SK-N-SH (cell line): ENCODE results near the gene MPO. TPM values are rescaled to one million over a fixed set of nuclear protein-coding genes. Genes with fewer than 3 reads are reported as not detected.

Experiments
- CTCF ChIA-PET: fragments of 300-600, 350-600 bp; formaldehyde crosslinking; extraction: SDS; loops from one replicate; lab custom pipeline; 2021; lab: Yijun Ruan, JAX
- POLR2A ChIA-PET: fragments of 350-600 bp; sonication (Branson Sonifier 250); formaldehyde crosslinking; extraction: SDS; loops from one replicate; lab custom pipeline; 2020; ENCODE audit warnings: antibody characterized with exemption, inconsistent platforms; lab: Yijun Ruan, JAX
- DNase-seq: peaks from one replicate; pipeline ENCODE4 v3.0.0; 2012
- H2AFZ ChIP-seq: fragments of 200-600 bp; sonication (generic); 2 replicates; pipeline ENCODE4 v1.8.1; 2016; ENCODE audit warnings: antibody characterized with exemption, mild to moderate bottlenecking, low read depth
- H3F3A ChIP-seq: fragments of 200-600 bp; sonication (generic); replicated peaks from 2 replicates; pipeline ENCODE3; 2016; ENCODE audit warnings: antibody characterized with exemption, mild to moderate bottlenecking; ENCODE audit not compliant: insufficient read depth
- H3K27ac ChIP-seq, 2 experiments: fragments of 200-500 bp in 1 of 2; fragments of 200-600 bp in 1 of 2; sonication (Bioruptor generic) in 1 of 2; sonication (generic), shearing (Covaris generic) in 1 of 2; 2 replicates each; pipeline versions ENCODE4 v1.5.1 to v1.6.1; 2014 to 2016; ENCODE audit warnings: low read depth in 2 of 2, inconsistent platforms in 1 of 2, low read length in 1 of 2, mild to moderate bottlenecking in 1 of 2, mixed read lengths in 1 of 2
- H3K27me3 ChIP-seq: fragments of 200-600 bp; sonication (generic), shearing (Covaris generic); 2 replicates; pipeline ENCODE4 v1.6.1; 2016; ENCODE audit warnings: mixed run types; ENCODE audit not compliant: insufficient read depth
- H3K36me3 ChIP-seq, 2 experiments: fragments of 200-500 bp in 1 of 2; fragments of 200-600 bp in 1 of 2; sonication (Bioruptor generic) in 1 of 2; sonication (generic) in 1 of 2; replicated peaks in 1 of 2; 2 replicates each; pipeline versions ENCODE3 to v1.5.1; 2014 to 2016; ENCODE audit warnings: low read length in 1 of 2, mild to moderate bottlenecking in 1 of 2; ENCODE audit not compliant: insufficient read depth in 2 of 2, control insufficient read depth in 1 of 2
- H3K4me1 ChIP-seq, 2 experiments: fragments of 200-500 bp in 1 of 2; fragments of 200-600 bp in 1 of 2; sonication (Bioruptor generic) in 1 of 2; sonication (generic), shearing (Covaris generic) in 1 of 2; 2 replicates each; pipeline versions ENCODE4 v1.5.1 to v1.6.1; 2014 to 2016; ENCODE audit warnings: low read depth in 1 of 2, low read length in 1 of 2, mixed run types in 1 of 2; ENCODE audit not compliant: insufficient read depth in 2 of 2, control insufficient read depth in 1 of 2
- H3K4me2 ChIP-seq: fragments of 200-600 bp; sonication (generic), shearing (Covaris generic); 2 replicates; pipeline ENCODE4 v1.6.1; 2017; ENCODE audit warnings: mixed run types
- H3K4me3 ChIP-seq, 2 experiments: fragments of 200-500 bp in 1 of 2; fragments of 200-600 bp in 1 of 2; sonication (Bioruptor generic) in 1 of 2; sonication (generic), shearing (Covaris generic) in 1 of 2; 2 replicates each; pipeline versions ENCODE4 v1.5.1 to v1.8.1; 2014 to 2016; ENCODE audit warnings: low read depth in 2 of 2, inconsistent platforms in 1 of 2, low read length in 1 of 2, mild to moderate bottlenecking in 1 of 2, mixed read lengths in 1 of 2, moderate library complexity in 1 of 2
- H3K79me2 ChIP-seq: fragments of 200-600 bp; sonication (generic); 2 replicates; pipeline ENCODE4 v1.8.1; 2017; ENCODE audit warnings: mild to moderate bottlenecking; ENCODE audit not compliant: insufficient read depth
- H3K9ac ChIP-seq: fragments of 200-600 bp; sonication (generic); 2 replicates; pipeline ENCODE4 v1.6.1; 2017; ENCODE audit warnings: mixed run types
- H3K9me2 ChIP-seq: fragments of 200-600 bp; sonication (generic); 2 replicates; pipeline ENCODE4 v1.6.1; 2017; ENCODE audit warnings: mixed run types
- H3K9me3 ChIP-seq: fragments of 200-600 bp; sonication (generic); 2 replicates; pipeline ENCODE4 v1.6.1; 2017; ENCODE audit warnings: mixed run types, mild to moderate bottlenecking, moderate library complexity
- H4K20me1 ChIP-seq: fragments of 200-600 bp; sonication (generic); 2 replicates; pipeline ENCODE4 v1.6.1; 2017; ENCODE audit warnings: mild to moderate bottlenecking, mixed run types; ENCODE audit not compliant: insufficient read depth
- EP300 ChIP-seq, 2 experiments: IDR thresholded peaks; 2 replicates each; pipeline versions ENCODE4 v1.4.0 to v1.6.1; 2012; ENCODE audit warnings: borderline replicate concordance in 1 of 2, low read depth in 1 of 2, low read length in 1 of 2
- FOSL2 ChIP-seq: IDR thresholded peaks from 2 replicates; pipeline ENCODE4 v1.4.0; 2012; ENCODE audit warnings: low read depth, mild to moderate bottlenecking, moderate library complexity, borderline replicate concordance
- GATA2 ChIP-seq: sonication (generic); formaldehyde crosslinking; IDR thresholded peaks from 2 replicates; pipeline ENCODE4 v1.5.0; 2020; ENCODE audit warnings: mild to moderate bottlenecking, missing genetic modification reagents
- MEF2A ChIP-seq: IDR thresholded peaks from 2 replicates; pipeline ENCODE4 v1.4.0; 2012; ENCODE audit warnings: low read depth, borderline replicate concordance
- NFIC ChIP-seq: IDR thresholded peaks from 2 replicates; pipeline ENCODE4 v1.4.0; 2012; ENCODE audit warnings: borderline replicate concordance
- RCOR1 ChIP-seq: fragments of 150-350 bp; IDR thresholded peaks from 2 replicates; pipeline ENCODE4 v1.6.1; 2017; ENCODE audit warnings: antibody characterized with exemption, low read length
- RFX5 ChIP-seq: IDR thresholded peaks from 2 replicates; pipeline ENCODE4 v1.6.1; 2012; ENCODE audit warnings: mild to moderate bottlenecking, improper control_type of control experiment, low read length
- RXRA ChIP-seq: IDR thresholded peaks from 2 replicates; pipeline ENCODE4 v1.4.0; 2012; ENCODE audit warnings: low read depth, mild to moderate bottlenecking, borderline replicate concordance
- SMC3 ChIP-seq: IDR thresholded peaks from 2 replicates; pipeline ENCODE4 v1.6.1; 2012; ENCODE audit warnings: low read depth, low read length, improper control_type of control experiment
- TAF1 ChIP-seq: IDR thresholded peaks from 2 replicates; pipeline ENCODE4 v1.6.1; 2012; ENCODE audit warnings: low read depth, mild to moderate bottlenecking, low read length, moderate library complexity, borderline replicate concordance
- TEAD4 ChIP-seq: IDR thresholded peaks from 2 replicates; pipeline ENCODE4 v1.4.0; 2012; ENCODE audit warnings: mild to moderate bottlenecking, borderline replicate concordance; ENCODE audit not compliant: insufficient read depth
- USF1 ChIP-seq: IDR thresholded peaks from 2 replicates; pipeline ENCODE4 v1.4.0; 2012; ENCODE audit warnings: low read depth, borderline replicate concordance
- ZBTB33 ChIP-seq: IDR thresholded peaks from 2 replicates; pipeline ENCODE4 v1.4.0; 2012; ENCODE audit warnings: low read depth, borderline replicate concordance
- WGBS: methylation state at CpG from one replicate; pipeline ENCODE4 v1.1.6; 2017; ENCODE audit warnings: low lambda C conversion rate; 5-methylcytosine and 5-hydroxymethylcytosine counted together
- polyA plus RNA-seq, 3 experiments: library from polyadenylated mRNA; depleted of rRNA; stranded (reverse); fragments of >200 nt; gene quantifications; 2 replicates each; pipeline ENCODE4 v1.2.3, GENCODE V29; 2012

MPO gene
- polyA plus RNA-seq, 1 of the 3 experiments (the other 2 are of a cell fraction): not detected

GRCh38 chr17:58245428-58246103 is 35.2 kb downstream of the MPO start (continued):
- no peak for TF ChIP-seq USF1
- TF ChIP-seq MEF2A: no peak
- TF ChIP-seq SMC3: no peak
- TF ChIP-seq RXRA: no peak
- no peak for TF ChIP-seq NFIC
- no peak for TF ChIP-seq FOSL2
- no peak for TF ChIP-seq RFX5
- no peak for TF ChIP-seq GATA2 (CRISPR knock-in tag)

GRCh38 chr17:58244963-58245362 is 35.8 kb downstream of the MPO start:
- H3K27me3 ChIP-seq: peaks cover 89% of the 10 kb centered on the region
- CTCF ChIA-PET: interaction anchor here (0.6 to 1.5 kb wide), 3 partner anchors 26 to 173 kb away, joined by 3 read pairs; partner anchors contain the start of gene MKS1
- POLR2A ChIA-PET: interaction anchor here (0.6 kb wide), 1 partner anchor 64 kb away, joined by 3 read pairs; no protein-coding TSS in a partner anchor
- H3K4me3 ChIP-seq: no peak overlapping the region
- no peak overlapping the region for H3K4me2 ChIP-seq
- H3K4me1 ChIP-seq: peaks cover 0 to 8% of the 10 kb centered on the region in 2 experiments; a peak in 1 of 4 replicates
- H4K20me1 ChIP-seq: no peaks in the 10 kb centered on the region
- H3K79me2 ChIP-seq: no peaks in the 10 kb centered on the region
- no peaks in the 10 kb centered on the region for H3F3A ChIP-seq
- no peak overlapping the region for H2AFZ ChIP-seq
- no peak overlapping the region for H3K9ac ChIP-seq
- WGBS: 17% methylated on average over 6 of the region's 6 CpGs
- H3K27ac ChIP-seq: no peak overlapping the region
- DNase-seq: no peak
- H3K9me3 ChIP-seq: no peaks in the 10 kb centered on the region
- no peaks in the 10 kb centered on the region for H3K9me2 ChIP-seq
- no peaks in the 10 kb centered on the region for H3K36me3 ChIP-seq
- no peak for TF ChIP-seq TEAD4

GRCh38 chr17:58242171-58242784 is 38.5 kb downstream of the MPO start:
- ChIA-PET POLR2A (interaction anchor here (0.6 kb wide), 1 partner anchor 117 kb away, joined by 3 read pairs; no protein-coding TSS in a partner anchor), CTCF (interaction anchor here (0.7 to 1.8 kb wide), 6 partner anchors 8 to 176 kb away, joined by 3 to 12 read pairs (median 3); no protein-coding TSS in a partner anchor)
- H3K4me1 ChIP-seq: no peaks in the 10 kb centered on the region
- H3K4me3 ChIP-seq: no peak overlapping the region
- no peaks in the 10 kb centered on the region for H3K9me2 ChIP-seq
- no peaks in the 10 kb centered on the region for H3K9me3 ChIP-seq
- no peaks in the 10 kb centered on the region for H4K20me1 ChIP-seq
- H3K36me3 ChIP-seq: no peaks in the 10 kb centered on the region
- H3K9ac ChIP-seq: no peak overlapping the region
- no peaks in the 10 kb centered on the region for H3K79me2 ChIP-seq
- H3F3A ChIP-seq: no peaks in the 10 kb centered on the region
- H3K4me2 ChIP-seq: no peak overlapping the region
- H3K27ac ChIP-seq: no peak overlapping the region
- WGBS: 0% methylated on average over 4 of the region's 4 CpGs
- H3K27me3 ChIP-seq: peaks cover 96% of the 10 kb centered on the region
- TF ChIP-seq ZBTB33 (no peak), FOSL2 (no peak), RCOR1 (no peak), NFIC (no peak), TAF1 (no peak), EP300 (IDR thresholded peaks at IDR 0.05; ENCODE audit: borderline replicate concordance in 1 of 2, low read depth in 1 of 2, low read length in 1 of 2) (no peak)
- DNase-seq: no peak
- no peak overlapping the region for H2AFZ ChIP-seq
